Adrenal gland (tissue), 12 donors: ENCODE data around the gene PPM1F. TPM values are rescaled to one million over a fixed set of nuclear protein-coding genes. Genes with fewer than 3 reads are reported as not detected.

Experiments used
- DNase-seq, 7 donors: peaks; one replicate each; pipeline ENCODE4 v3.0.0-alpha.2; 2019 to 2020
- H3K27ac ChIP-seq, 5 donors: fragments of 200-600 bp; sonication (generic) in 4 of 5; 1 replicate in 3 of 5; 2 replicates in 2 of 5; pipeline versions ENCODE4 v1.5.1 to v1.8.0; 2016 to 2020; ENCODE audit warnings: mild to moderate bottlenecking in 1 of 5
- H3K27me3 ChIP-seq: fragments of 200-600 bp; 2 replicates; pipeline ENCODE4 v1.8.0; 2021
- H3K36me3 ChIP-seq, 2 donors: fragments of 200-600 bp; replicated peaks in 1 of 2; 1 replicate in 1 of 2; 2 replicates in 1 of 2; pipeline versions ENCODE4 v1.5.1 to v1.8.0; 2018 to 2022
- H3K4me1 ChIP-seq, 2 donors: fragments of 200-600 bp; replicated peaks in 1 of 2; 1 replicate in 1 of 2; 2 replicates in 1 of 2; pipeline versions ENCODE4 v1.5.1 to v1.8.0; 2018 to 2021
- H3K4me3 ChIP-seq, 4 donors: fragments of 200-600 bp; sonication (generic) in 3 of 4; one replicate each; pipeline ENCODE4 v1.5.1; 2016 to 2018
- H3K9me3 ChIP-seq, 3 donors: fragments of 200-600 bp; sonication (generic) in 1 of 3; replicated peaks in 1 of 3; 1 replicate in 2 of 3; 2 replicates in 1 of 3; pipeline versions ENCODE4 v1.5.1 to v1.8.0; 2016 to 2021
- POLR2A ChIP-seq, 2 donors: fragments of 450-650 bp; IDR thresholded peaks; one replicate each; pipeline ENCODE4 v1.6.1; 2017; ENCODE audit warnings: antibody characterized with exemption in 2 of 2, mild to moderate bottlenecking in 2 of 2, moderate library complexity in 1 of 2
- WGBS, 4 donors: extraction: QIAGEN DNeasy Blood & Tissue Kit in 2 of 4; methylation state at CpG; one replicate each; pipeline versions ENCODE4 v1.1.5 to v1.1.7; 2013 to 2017; 5-methylcytosine and 5-hydroxymethylcytosine counted together
- intact Hi-C, 2 donors: fragments of 100-400 bp; cut with DNase I; formaldehyde crosslinking; loops; one replicate each; pipeline versions ENCODE4 v1.14.1 to v1.15.0; 2022 to 2023
- polyA plus RNA-seq, 3 donors: library from polyadenylated mRNA; stranded (reverse); fragments of 200-250 nt in 2 of 3; fragments of 350-450 nt in 1 of 3; fragmentation: Illumina TruSeq in 1 of 3; extraction: RNeasy Lipid Tissue Mini Kit (QIAGEN cat#74804) in 1 of 3; gene quantifications; one replicate each; pipeline ENCODE4 v1.2.3, GENCODE V29; 2013 to 2014
- total RNA-seq, 9 donors: library from RNA; depleted of rRNA in 4 of 9; stranded (reverse); fragments of >200 nt in 4 of 9; fragments of 120-200 nt in 1 of 9; fragmentation: NEBNext Ultra II Directional in 1 of 9; extraction: Animal tissue kit (Norgen Biotek cat#: 25700) in 1 of 9; gene quantifications; one replicate each; pipeline versions ENCODE4 v1.1.0 to v1.2.4, GENCODE V29; 2013 to 2023
- TF ChIP-seq, protein P1 (sequence below), 6 experiments: fragments of 450-650 bp in 4 of 6; fragments of 200-600 bp in 2 of 6; sonication (generic) in 1 of 6; IDR thresholded peaks; 1 replicate in 5 of 6; 2 replicates in 1 of 6; pipeline versions ENCODE4 v1.5.1 to v1.8.0; 2016 to 2021; ENCODE audit warnings: antibody characterized with exemption in 6 of 6, mild to moderate bottlenecking in 2 of 6, moderate library complexity in 1 of 6
- donor health status: healthy with polysubstance abuse.
- donor health status: Bipolar disorder and iron deficiency.
- donor health status: DM: yes; HTN: yes; CAD: no.
- donor health status: DM: no; HTN: no; CAD: no.
- donor health status: DM: no; HTN: no; CAD: no.
- donor health status: DM: yes; HTN: yes; CAD: no.

Gene PPM1F
- total and polyA plus RNA-seq, 12 donors, result 9.9 to 60.6 (median 44.0) TPM

DNA sequence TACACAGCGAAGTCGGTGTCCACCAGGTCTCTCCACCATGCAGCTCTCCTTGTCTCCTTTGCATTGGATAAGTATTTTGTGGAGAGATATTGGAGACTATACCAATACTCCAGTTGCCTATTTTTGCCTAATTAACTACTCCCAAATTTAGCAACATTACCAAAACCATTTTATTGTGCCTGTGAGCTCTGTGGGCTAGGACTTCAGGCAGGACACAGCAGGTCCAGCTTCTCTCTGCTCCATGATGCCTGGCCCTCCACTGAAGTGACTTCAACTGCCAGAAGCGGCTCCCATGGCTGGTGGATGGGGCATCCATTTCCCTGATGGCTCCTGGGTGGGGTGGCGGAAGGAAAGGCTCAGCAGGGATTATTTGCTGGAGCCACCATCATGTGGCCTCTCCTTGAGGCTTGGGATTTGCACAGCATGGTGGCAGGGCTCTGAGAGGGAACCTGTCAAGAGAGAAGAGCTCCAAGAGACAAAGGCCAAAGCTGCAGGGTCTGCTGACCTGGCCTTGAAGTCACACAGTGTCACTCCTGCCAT, 48.3 kb downstream of the PPM1F start:
- Histone ChIP-seq H3K27me3 (no peaks in the 10 kb centered on the region), H3K9me3 (no peaks in the 10 kb centered on the region), H3K36me3 (no peaks in the 10 kb centered on the region), H3K4me3 (no peak overlapping the region), H3K27ac (no peak overlapping the region), H3K4me1 (no peaks in the 10 kb centered on the region)
- intact Hi-C loops, result no loop called here
- TF ChIP-seq, protein P1, sequence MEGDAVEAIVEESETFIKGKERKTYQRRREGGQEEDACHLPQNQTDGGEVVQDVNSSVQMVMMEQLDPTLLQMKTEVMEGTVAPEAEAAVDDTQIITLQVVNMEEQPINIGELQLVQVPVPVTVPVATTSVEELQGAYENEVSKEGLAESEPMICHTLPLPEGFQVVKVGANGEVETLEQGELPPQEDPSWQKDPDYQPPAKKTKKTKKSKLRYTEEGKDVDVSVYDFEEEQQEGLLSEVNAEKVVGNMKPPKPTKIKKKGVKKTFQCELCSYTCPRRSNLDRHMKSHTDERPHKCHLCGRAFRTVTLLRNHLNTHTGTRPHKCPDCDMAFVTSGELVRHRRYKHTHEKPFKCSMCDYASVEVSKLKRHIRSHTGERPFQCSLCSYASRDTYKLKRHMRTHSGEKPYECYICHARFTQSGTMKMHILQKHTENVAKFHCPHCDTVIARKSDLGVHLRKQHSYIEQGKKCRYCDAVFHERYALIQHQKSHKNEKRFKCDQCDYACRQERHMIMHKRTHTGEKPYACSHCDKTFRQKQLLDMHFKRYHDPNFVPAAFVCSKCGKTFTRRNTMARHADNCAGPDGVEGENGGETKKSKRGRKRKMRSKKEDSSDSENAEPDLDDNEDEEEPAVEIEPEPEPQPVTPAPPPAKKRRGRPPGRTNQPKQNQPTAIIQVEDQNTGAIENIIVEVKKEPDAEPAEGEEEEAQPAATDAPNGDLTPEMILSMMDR (IDR thresholded peaks at IDR 0.05), result no peak
- no peak for TF ChIP-seq POLR2A (IDR thresholded peaks at IDR 0.05)
- DNase-seq, result no peak
- WGBS, 4 donors, result 90 to 100% (median 99%) methylated on average over 3 to 4 of the region's 4 CpGs

DNA sequence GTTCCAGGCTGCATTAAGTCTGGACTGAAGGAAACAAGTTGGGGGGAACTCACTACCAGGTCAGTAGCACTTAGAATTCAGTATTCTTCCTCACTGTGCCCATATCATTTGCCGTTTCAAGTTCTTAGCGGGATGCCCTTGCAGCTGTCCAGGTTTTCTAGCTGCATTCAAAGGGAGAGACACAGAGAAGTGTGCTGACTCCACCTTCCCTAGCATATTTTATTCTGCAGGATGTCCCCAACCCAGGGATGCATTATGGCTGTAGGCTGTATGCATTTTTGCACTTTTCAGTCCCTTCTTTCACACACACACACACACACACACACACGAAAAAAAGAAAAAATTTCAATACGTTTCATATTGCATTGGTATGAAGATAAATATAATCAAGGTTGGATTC, 49.4 kb downstream of the PPM1F start:
- Histone ChIP-seq H3K4me1 (no peaks in the 10 kb centered on the region), H3K27me3 (no peaks in the 10 kb centered on the region), H3K9me3 (no peaks in the 10 kb centered on the region), H3K27ac (no peak overlapping the region), H3K4me3 (no peak overlapping the region), H3K36me3 (no peaks in the 10 kb centered on the region)
- 82 to 97% (median 91%) methylated on average over 4 of the region's 4 CpGs for WGBS, 4 donors
- intact Hi-C loops, result no loop called here
- no peak for TF ChIP-seq POLR2A (IDR thresholded peaks at IDR 0.05)
- TF ChIP-seq, protein P1 (IDR thresholded peaks at IDR 0.05), result no peak
- no peak for DNase-seq

DNA sequence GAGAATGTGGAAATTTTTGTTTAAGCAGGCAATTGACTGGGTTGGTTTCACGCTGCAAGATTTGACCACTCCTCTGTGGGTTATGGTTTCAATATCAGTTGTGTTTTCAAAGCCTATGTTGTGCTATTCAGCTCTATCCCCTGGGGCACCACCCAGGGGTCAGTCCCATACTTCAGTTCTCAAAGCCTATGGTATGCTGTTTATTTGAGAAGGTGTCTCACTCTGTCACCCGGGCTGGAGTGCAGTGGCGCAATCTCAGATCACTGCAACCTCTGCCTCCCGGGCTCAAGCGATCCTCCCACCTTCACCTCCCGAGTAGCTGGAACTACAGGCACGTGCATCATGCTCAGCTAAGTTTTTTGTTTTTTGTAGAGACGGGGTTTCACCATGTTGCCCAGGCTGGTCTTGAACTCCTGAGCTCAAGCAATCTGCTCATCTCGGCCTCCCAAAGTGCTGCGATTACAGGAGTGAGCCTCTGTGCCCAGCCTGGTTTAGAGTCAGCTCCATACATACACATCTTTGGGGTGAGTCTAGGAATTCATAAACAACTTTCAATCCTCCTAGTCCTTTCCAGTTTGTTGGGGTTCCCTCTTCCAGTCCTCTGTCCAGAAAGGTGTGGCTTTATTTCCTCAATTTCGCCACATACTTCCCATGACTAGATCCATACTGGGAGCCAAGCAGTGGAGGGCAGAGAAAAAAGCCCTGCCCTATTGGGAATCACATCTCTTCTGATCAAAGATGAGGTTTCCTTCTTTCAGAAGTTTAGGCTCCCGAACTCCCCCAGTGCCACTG, 50.2 kb downstream of the PPM1F start:
- H3K27ac ChIP-seq, result no peak overlapping the region
- no peaks in the 10 kb centered on the region for H3K27me3 ChIP-seq
- no peaks in the 10 kb centered on the region for H3K36me3 ChIP-seq
- no peak for DNase-seq
- WGBS, 4 donors, result 89 to 93% (median 91%) methylated on average over 11 to 12 of the region's 12 CpGs
- TF ChIP-seq, protein P1 (IDR thresholded peaks at IDR 0.05), result no peak
- TF ChIP-seq POLR2A (IDR thresholded peaks at IDR 0.05), result no peak
- H3K4me1 ChIP-seq, result no peaks in the 10 kb centered on the region
- H3K9me3 ChIP-seq, result no peaks in the 10 kb centered on the region
- intact Hi-C loops, result no loop called here
- H3K4me3 ChIP-seq, result no peak overlapping the region

DNA sequence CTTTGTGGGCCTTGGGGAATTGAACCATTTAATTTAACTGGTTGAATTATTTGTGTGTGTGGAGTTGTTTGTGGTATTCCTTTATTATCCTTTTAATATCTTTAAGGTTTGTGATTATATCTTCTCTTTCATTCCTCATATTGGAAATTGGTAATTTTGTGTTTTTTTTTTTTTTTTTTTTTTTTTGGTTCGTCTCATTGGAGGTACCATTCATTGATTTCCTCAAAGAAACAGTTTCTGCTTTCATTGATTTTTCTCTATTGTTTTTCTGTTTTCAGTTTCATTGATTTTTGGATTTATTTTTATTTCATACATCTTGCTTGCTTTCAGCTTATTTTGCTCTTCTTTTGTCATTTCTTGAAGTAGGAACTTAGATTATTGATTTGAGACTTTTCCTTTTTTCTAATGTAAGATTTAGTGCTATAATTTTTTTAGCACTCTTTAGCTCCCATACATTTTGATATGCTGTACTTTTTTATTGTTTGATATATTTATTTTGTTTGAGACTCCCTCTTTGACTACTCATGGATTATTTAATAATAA, 54.2 kb downstream of the PPM1F start:
- WGBS, 4 donors, result 73 to 95% (median 82%) methylated on average over 1 of the region's 1 CpG
- no peaks in the 10 kb centered on the region for H3K4me1 ChIP-seq
- H3K4me3 ChIP-seq, result no peak overlapping the region
- no peak for DNase-seq
- H3K27ac ChIP-seq, result no peak overlapping the region
- H3K9me3 ChIP-seq, result no peaks in the 10 kb centered on the region
- no peaks in the 10 kb centered on the region for H3K36me3 ChIP-seq
- intact Hi-C loops, result no loop called here
- H3K27me3 ChIP-seq, result no peaks in the 10 kb centered on the region
- TF ChIP-seq POLR2A (IDR thresholded peaks at IDR 0.05), result no peak
- TF ChIP-seq, protein P1 (IDR thresholded peaks at IDR 0.05), result no peak
